IMR-90 (cell line): ENCODE results near the gene NOD1. TPM values are rescaled to one million over a fixed set of nuclear protein-coding genes. Genes with fewer than 3 reads are reported as not detected.

Source experiments
- ATAC-seq: fragments of 200-7000 bp; cut with Tn5 transposase; 2 replicates; pipeline ENCODE4 v1.9.1; 2020; ENCODE audit warnings: low read depth, mild to moderate bottlenecking, moderate library complexity
- BruUV-seq: library from RNA; stranded (reverse); fragments of 400-500 nt; replicated peaks from 2 replicates; lab custom pipeline; 2021; lab: Mats Ljungman, UMichigan
- CTCF ChIA-PET: fragments of 300-600 bp; formaldehyde crosslinking; extraction: SDS; loops from one replicate; lab custom pipeline; 2021; ENCODE audit warnings: antibody characterized with exemption; lab: Yijun Ruan, JAX
- POLR2A ChIA-PET: fragments of 300-600 bp; sonication (Branson Sonifier 250); formaldehyde crosslinking; loops from one replicate; lab custom pipeline; 2022; ENCODE audit warnings: antibody characterized with exemption; ENCODE audit not compliant: unreplicated experiment; lab: Charles Lee
- DNase-seq: peaks from one replicate; pipeline ENCODE4 v3.0.0; 2013
- H2AFZ ChIP-seq: replicated peaks from 2 replicates; pipeline ENCODE3; 2013; ENCODE audit warnings: low read length, mild to moderate bottlenecking; ENCODE audit not compliant: poor library complexity
- H2AK5ac ChIP-seq: 2 replicates; pipeline ENCODE4 v1.6.1; 2013; ENCODE audit warnings: low read depth, low read length, inconsistent platforms
- H2AK9ac ChIP-seq: replicated peaks from 2 replicates; pipeline ENCODE3; 2013; ENCODE audit warnings: mild to moderate bottlenecking, low read depth, low read length, moderate library complexity; ENCODE audit not compliant: poor library complexity
- H2BK120ac ChIP-seq: 2 replicates; pipeline ENCODE4 v1.6.1; 2013; ENCODE audit warnings: low read depth, low read length, inconsistent platforms
- H2BK15ac ChIP-seq: 3 replicates; pipeline ENCODE4 v1.6.1; 2013; ENCODE audit warnings: low read depth, low read length, inconsistent platforms
- H2BK20ac ChIP-seq: 2 replicates; pipeline ENCODE4 v1.6.1; 2013; ENCODE audit warnings: low read depth, mild to moderate bottlenecking, inconsistent platforms, low read length, moderate library complexity
- H2BK5ac ChIP-seq: 2 replicates; pipeline ENCODE4 v1.6.1; 2013; ENCODE audit warnings: mild to moderate bottlenecking, low read depth, low read length, inconsistent platforms; ENCODE audit not compliant: poor library complexity, severe bottlenecking
- H3K14ac ChIP-seq: replicated peaks from 2 replicates; pipeline ENCODE4 v1.6.1; 2013; ENCODE audit warnings: low read depth, low read length, inconsistent platforms
- H3K18ac ChIP-seq: 2 replicates; pipeline ENCODE4 v1.6.1; 2013; ENCODE audit warnings: low read depth, low read length, control low read depth
- H3K23ac ChIP-seq: 2 replicates; pipeline ENCODE4 v1.6.1; 2013; ENCODE audit warnings: low read depth, low read length, inconsistent platforms
- H3K27ac ChIP-seq: 2 replicates; pipeline ENCODE4 v1.5.1; 2013; ENCODE audit warnings: mild to moderate bottlenecking, control low read depth, low read length; ENCODE audit not compliant: insufficient read depth
- H3K27me3 ChIP-seq: 2 replicates; pipeline ENCODE4 v1.6.1; 2013; ENCODE audit warnings: low read length; ENCODE audit not compliant: control insufficient read depth, insufficient read depth
- H3K36me3 ChIP-seq: 2 replicates; pipeline ENCODE4 v1.6.1; 2013; ENCODE audit warnings: low read length, mixed read lengths; ENCODE audit not compliant: control insufficient read depth, insufficient read depth
- H3K4ac ChIP-seq: 2 replicates; pipeline ENCODE4 v1.6.1; 2013; ENCODE audit warnings: low read depth, low read length, inconsistent platforms
- H3K4me1 ChIP-seq: 2 replicates; pipeline ENCODE4 v1.6.1; 2013; ENCODE audit warnings: low read length, mixed read lengths; ENCODE audit not compliant: control insufficient read depth, insufficient read depth
- H3K4me2 ChIP-seq: 2 replicates; pipeline ENCODE4 v1.6.1; 2013; ENCODE audit warnings: low read depth, mild to moderate bottlenecking, control low read depth, low read length, moderate library complexity
- H3K4me3 ChIP-seq: 2 replicates; pipeline ENCODE4 v1.5.1; 2013; ENCODE audit warnings: low read depth, mild to moderate bottlenecking, control low read depth, low read length, moderate library complexity; ENCODE audit not compliant: insufficient read depth
- H3K56ac ChIP-seq: 2 replicates; pipeline ENCODE4 v1.6.1; 2013; ENCODE audit warnings: low read length, inconsistent platforms; ENCODE audit not compliant: insufficient read depth; ENCODE audit errors: extremely low read depth
- H3K79me1 ChIP-seq, 2 experiments: 2 replicates each; pipeline ENCODE4 v1.6.1; 2013; ENCODE audit warnings: low read length in 2 of 2, inconsistent platforms in 1 of 2, low read depth in 1 of 2
- H3K9ac ChIP-seq: 2 replicates; pipeline ENCODE4 v1.6.1; 2013; ENCODE audit warnings: low read depth, low read length, control low read depth
- H3K9me1 ChIP-seq: 2 replicates; pipeline ENCODE4 v1.6.1; 2013; ENCODE audit warnings: low read length, inconsistent platforms; ENCODE audit not compliant: insufficient read depth
- H3K9me3 ChIP-seq: 2 replicates; pipeline ENCODE4 v1.6.1; 2013; ENCODE audit warnings: low read length; ENCODE audit not compliant: control insufficient read depth, insufficient read depth
- H4K20me1 ChIP-seq: 2 replicates; pipeline ENCODE4 v1.6.1; 2013; ENCODE audit warnings: low read length, inconsistent platforms; ENCODE audit not compliant: insufficient read depth
- H4K5ac ChIP-seq: 2 replicates; pipeline ENCODE4 v1.6.1; 2013; ENCODE audit warnings: mild to moderate bottlenecking, low read depth, low read length, control low read depth
- H4K8ac ChIP-seq, 2 experiments: 2 replicates each; pipeline ENCODE4 v1.6.1; 2013; ENCODE audit warnings: low read depth in 2 of 2, low read length in 2 of 2, control low read depth in 1 of 2, inconsistent platforms in 1 of 2
- H4K91ac ChIP-seq: 2 replicates; pipeline ENCODE4 v1.6.1; 2013; ENCODE audit warnings: low read depth, low read length, inconsistent platforms; ENCODE audit not compliant: insufficient read depth
- BHLHE40 ChIP-seq: fragments of 150-350 bp; IDR thresholded peaks from 2 replicates; pipeline ENCODE4 v1.6.1; 2016; ENCODE audit warnings: mild to moderate bottlenecking, low read depth, low read length
- CEBPB ChIP-seq: IDR thresholded peaks from 2 replicates; pipeline ENCODE4 v1.6.1; 2012; ENCODE audit warnings: low read depth, low read length, improper control_type of control experiment
- CHD1 ChIP-seq: IDR thresholded peaks from 2 replicates; pipeline ENCODE4 v1.6.1; 2012; ENCODE audit warnings: low read depth, low read length, improper control_type of control experiment
- FOS ChIP-seq: fragments of 150-350 bp; IDR thresholded peaks from 2 replicates; pipeline ENCODE4 v1.6.1; 2016; ENCODE audit warnings: low read depth, low read length
- MAFK ChIP-seq: IDR thresholded peaks from 2 replicates; pipeline ENCODE4 v1.6.1; 2012; ENCODE audit warnings: low read depth, low read length, improper control_type of control experiment
- MAZ ChIP-seq: IDR thresholded peaks from 2 replicates; pipeline ENCODE4 v1.6.1; 2012; ENCODE audit warnings: low read depth, mild to moderate bottlenecking, low read length, improper control_type of control experiment, moderate library complexity, borderline replicate concordance
- MXI1 ChIP-seq: IDR thresholded peaks from 2 replicates; pipeline ENCODE4 v1.6.1; 2012; ENCODE audit warnings: low read depth, mild to moderate bottlenecking, low read length, moderate library complexity, borderline replicate concordance
- POLR2A ChIP-seq: IDR thresholded peaks from 2 replicates; pipeline ENCODE4 v1.6.1; 2012; ENCODE audit warnings: mild to moderate bottlenecking, low read depth, low read length
- RCOR1 ChIP-seq: IDR thresholded peaks from 2 replicates; pipeline ENCODE4 v1.6.1; 2012; ENCODE audit warnings: mild to moderate bottlenecking, low read length, improper control_type of control experiment; ENCODE audit not compliant: insufficient replicate concordance
- WGBS, 2 experiments: methylation state at CpG; one replicate each; pipeline versions ENCODE4 v1.1.5 to v1.1.7; 2013; ENCODE audit warnings: missing lambda C conversion rate in 2 of 2; ENCODE audit not compliant: insufficient read length in 1 of 2; ENCODE audit errors: extremely low coverage in 2 of 2; 5-methylcytosine and 5-hydroxymethylcytosine counted together
- dilution Hi-C: fragments of 300-500 bp; cut with HindIII; formaldehyde crosslinking; loops from one replicate; pipeline ENCODE4 v1.14.3; 2018; ENCODE audit warnings: low sequenced_read_pairs; ENCODE audit not compliant: unreplicated experiment
- in situ Hi-C: fragments of 300-500 bp; cut with MboI; formaldehyde crosslinking; loops from 3 replicates; pipeline ENCODE4 v1.14.3; 2019; ENCODE audit warnings: low sequenced_read_pairs, inconsistent platforms, mixed read lengths
- intact Hi-C: fragments of 100-400 bp; cut with micrococcal nuclease; formaldehyde crosslinking; loops from 2 replicates; pipeline ENCODE4 v1.10.0; 2022
- polyA plus RNA-seq, 3 experiments: library from polyadenylated mRNA; depleted of rRNA; stranded (reverse); fragments of >200 nt; gene quantifications; 2 replicates each; pipeline ENCODE4 v1.2.3, GENCODE V29; 2012; ENCODE audit warnings: low replicate concordance in 1 of 3
- total RNA-seq: library from RNA; depleted of rRNA; stranded (reverse); fragments of >200 nt; gene quantifications from 2 replicates; pipeline ENCODE4 v1.2.3, GENCODE V29; 2012
- TF ChIP-seq, protein P1 (sequence below): conservative IDR thresholded peaks from 2 replicates; pipeline ENCODE4 v1.5.1; 2012; ENCODE audit warnings: mild to moderate bottlenecking, low read depth, low read length, improper control_type of control experiment
- TF ChIP-seq, protein P2 (sequence below): fragments of 150-350 bp; IDR thresholded peaks from 2 replicates; pipeline ENCODE4 v1.6.1; 2017; ENCODE audit warnings: mild to moderate bottlenecking, antibody characterized with exemption, low read length, low read depth
- TF ChIP-seq, protein P3 (sequence below): fragments of 150-350 bp; IDR thresholded peaks from 2 replicates; pipeline ENCODE4 v1.6.1; 2016; ENCODE audit warnings: low read depth, mild to moderate bottlenecking, low read length, moderate library complexity, borderline replicate concordance

The NOD1 gene
- total and polyA plus RNA-seq, 2 of the 4 experiments (the other 2 are of a cell fraction), result 1.8 to 3.0 TPM

DNA sequence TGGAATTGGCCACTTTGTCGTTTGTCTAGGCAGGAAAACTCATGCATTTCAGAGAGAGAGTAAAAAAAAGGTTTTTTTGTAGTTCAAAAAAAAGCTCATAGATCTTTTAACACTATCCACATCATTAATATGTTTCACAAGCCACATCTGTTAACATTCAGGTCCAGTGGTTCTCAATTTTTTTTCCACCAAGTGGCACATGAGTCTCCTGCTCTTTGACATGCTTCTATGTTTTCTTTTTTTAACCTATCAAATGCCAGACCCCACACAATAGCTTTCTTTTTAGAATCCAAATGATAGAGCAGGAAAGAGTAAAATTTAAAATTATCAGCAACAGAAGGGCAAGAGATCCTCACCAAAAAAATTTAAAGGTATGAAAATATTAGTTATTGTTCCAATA lies 20.3 kb downstream of the NOD1 start:
- no peak overlapping the region for H4K5ac ChIP-seq
- no peak overlapping the region for H3K23ac ChIP-seq
- H3K4ac ChIP-seq, result no peak overlapping the region
- no peak overlapping the region for H2BK120ac ChIP-seq
- no peak overlapping the region for H2AK5ac ChIP-seq
- no peak overlapping the region for H3K4me3 ChIP-seq
- H3K4me2 ChIP-seq, result no peak overlapping the region
- no peak overlapping the region for H3K14ac ChIP-seq
- no peak overlapping the region for H3K27ac ChIP-seq
- no peak for ATAC-seq
- H3K9me3 ChIP-seq, result no peaks in the 10 kb centered on the region
- ChIA-PET POLR2A (interaction anchor here (0.7 kb wide), 1 partner anchor 43 kb away, joined by 6 read pairs; no protein-coding TSS in a partner anchor), CTCF (no interaction called here)
- no peak for DNase-seq
- no TSS peak for BruUV-seq
- H3K56ac ChIP-seq, result no peak overlapping the region
- H2AK9ac ChIP-seq, result no peak overlapping the region
- H4K20me1 ChIP-seq, result no peaks in the 10 kb centered on the region
- H4K8ac ChIP-seq, result no peak overlapping the region
- in situ Hi-C loops, result no loop called here
- H3K9ac ChIP-seq, result no peak overlapping the region
- H2AFZ ChIP-seq, result no peak overlapping the region
- H2BK20ac ChIP-seq, result no peak overlapping the region
- dilution Hi-C loops, result no loop called here
- H3K18ac ChIP-seq, result no peak overlapping the region; the same call in 1 of the 2 replicates
- peaks cover 10% of the 10 kb centered on the region for H3K4me1 ChIP-seq
- H3K9me1 ChIP-seq, result peaks cover 7% of the 10 kb centered on the region
- H2BK5ac ChIP-seq, result no peak overlapping the region
- no peak overlapping the region for H2BK15ac ChIP-seq
- H4K91ac ChIP-seq, result no peak overlapping the region
- WGBS, 2 experiments, result no CpG with 5 or more reads among the region's 1 CpG
- TF ChIP-seq POLR2A (no peak), CHD1 (no peak), FOS (no peak), MXI1 (no peak), CEBPB (no peak), BHLHE40 (no peak), RCOR1 (no peak), MAFK (no peak), MAZ (no peak)
- TF ChIP-seq, protein P1, sequence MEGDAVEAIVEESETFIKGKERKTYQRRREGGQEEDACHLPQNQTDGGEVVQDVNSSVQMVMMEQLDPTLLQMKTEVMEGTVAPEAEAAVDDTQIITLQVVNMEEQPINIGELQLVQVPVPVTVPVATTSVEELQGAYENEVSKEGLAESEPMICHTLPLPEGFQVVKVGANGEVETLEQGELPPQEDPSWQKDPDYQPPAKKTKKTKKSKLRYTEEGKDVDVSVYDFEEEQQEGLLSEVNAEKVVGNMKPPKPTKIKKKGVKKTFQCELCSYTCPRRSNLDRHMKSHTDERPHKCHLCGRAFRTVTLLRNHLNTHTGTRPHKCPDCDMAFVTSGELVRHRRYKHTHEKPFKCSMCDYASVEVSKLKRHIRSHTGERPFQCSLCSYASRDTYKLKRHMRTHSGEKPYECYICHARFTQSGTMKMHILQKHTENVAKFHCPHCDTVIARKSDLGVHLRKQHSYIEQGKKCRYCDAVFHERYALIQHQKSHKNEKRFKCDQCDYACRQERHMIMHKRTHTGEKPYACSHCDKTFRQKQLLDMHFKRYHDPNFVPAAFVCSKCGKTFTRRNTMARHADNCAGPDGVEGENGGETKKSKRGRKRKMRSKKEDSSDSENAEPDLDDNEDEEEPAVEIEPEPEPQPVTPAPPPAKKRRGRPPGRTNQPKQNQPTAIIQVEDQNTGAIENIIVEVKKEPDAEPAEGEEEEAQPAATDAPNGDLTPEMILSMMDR, result no peak
- TF ChIP-seq, protein P2, sequence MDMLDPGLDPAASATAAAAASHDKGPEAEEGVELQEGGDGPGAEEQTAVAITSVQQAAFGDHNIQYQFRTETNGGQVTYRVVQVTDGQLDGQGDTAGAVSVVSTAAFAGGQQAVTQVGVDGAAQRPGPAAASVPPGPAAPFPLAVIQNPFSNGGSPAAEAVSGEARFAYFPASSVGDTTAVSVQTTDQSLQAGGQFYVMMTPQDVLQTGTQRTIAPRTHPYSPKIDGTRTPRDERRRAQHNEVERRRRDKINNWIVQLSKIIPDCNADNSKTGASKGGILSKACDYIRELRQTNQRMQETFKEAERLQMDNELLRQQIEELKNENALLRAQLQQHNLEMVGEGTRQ, result no peak
- TF ChIP-seq, protein P3, sequence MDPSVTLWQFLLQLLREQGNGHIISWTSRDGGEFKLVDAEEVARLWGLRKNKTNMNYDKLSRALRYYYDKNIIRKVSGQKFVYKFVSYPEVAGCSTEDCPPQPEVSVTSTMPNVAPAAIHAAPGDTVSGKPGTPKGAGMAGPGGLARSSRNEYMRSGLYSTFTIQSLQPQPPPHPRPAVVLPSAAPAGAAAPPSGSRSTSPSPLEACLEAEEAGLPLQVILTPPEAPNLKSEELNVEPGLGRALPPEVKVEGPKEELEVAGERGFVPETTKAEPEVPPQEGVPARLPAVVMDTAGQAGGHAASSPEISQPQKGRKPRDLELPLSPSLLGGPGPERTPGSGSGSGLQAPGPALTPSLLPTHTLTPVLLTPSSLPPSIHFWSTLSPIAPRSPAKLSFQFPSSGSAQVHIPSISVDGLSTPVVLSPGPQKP, result no peak
- H3K79me1 ChIP-seq, result peaks cover 0 to 9% of the 10 kb centered on the region in 2 experiments; a peak in 2 of 4 replicates
- peaks cover 12% of the 10 kb centered on the region; the same call in 1 of the 2 replicates for H3K36me3 ChIP-seq
- intact Hi-C loops, result no loop called here
- H3K27me3 ChIP-seq, result no peaks in the 10 kb centered on the region
